ENCODE results near the gene ZNF536.

- no peak for TF ChIP-seq CTCF (IDR thresholded peaks at IDR 0.05)
- no peak for TF ChIP-seq ZFX (IDR thresholded peaks at IDR 0.05; ENCODE audit: borderline replicate concordance)
These were observed 183.0 kb downstream of the ZNF536 start for GRCh38 chr19:30555075-30555790.
